Fibroblast of skin of abdomen (primary cell): ENCODE data around the gene NINL.

Experiments used
- DNase-seq: peaks from one replicate; pipeline ENCODE4 v3.0.0-alpha.2; 2013

The NINL gene

GRCh38 chr20:25461786-25462545 lies 123.4 kb downstream of the NINL start:
- DNase-seq: no peak

- no peak for DNase-seq
Measured at GRCh38 chr20:25461281-25461650, 124.1 kb downstream of the NINL start.

DNA sequence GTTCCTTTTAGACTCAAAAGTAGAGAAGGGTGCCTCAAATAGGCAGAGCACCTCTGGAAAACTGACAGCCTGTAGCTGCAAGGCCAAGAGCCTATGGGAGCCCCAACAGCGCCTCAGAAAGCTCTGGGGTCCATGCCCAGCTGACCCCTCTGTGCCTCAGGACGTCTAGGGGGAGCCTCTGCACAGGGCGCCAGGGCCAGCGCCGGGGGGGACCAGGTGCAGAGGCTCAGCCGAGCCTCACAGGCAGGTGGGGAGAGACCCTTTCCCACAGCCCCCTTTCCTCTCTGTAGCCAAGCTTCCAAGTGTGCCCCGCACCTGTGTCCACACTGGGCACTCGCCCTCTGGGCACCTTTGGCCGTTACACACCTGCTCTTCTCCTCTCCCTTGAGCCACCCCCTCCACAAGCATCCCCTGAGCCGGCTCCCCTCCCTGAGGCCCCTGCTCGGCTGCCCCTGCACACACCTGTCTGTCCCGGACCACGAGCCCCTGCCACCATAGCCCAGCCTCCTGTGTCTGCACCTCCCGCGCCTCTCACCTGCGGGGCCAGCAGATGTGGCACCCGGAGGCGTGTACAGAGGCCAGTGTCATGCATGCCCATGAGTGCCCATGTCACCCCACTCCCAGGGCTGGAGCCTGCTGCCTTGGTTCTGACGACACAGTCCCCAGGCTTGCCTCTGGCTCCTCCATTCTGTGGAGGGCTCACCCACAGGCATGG lies 124.6 kb downstream of the NINL start:
- DNase-seq: no peak

DNA sequence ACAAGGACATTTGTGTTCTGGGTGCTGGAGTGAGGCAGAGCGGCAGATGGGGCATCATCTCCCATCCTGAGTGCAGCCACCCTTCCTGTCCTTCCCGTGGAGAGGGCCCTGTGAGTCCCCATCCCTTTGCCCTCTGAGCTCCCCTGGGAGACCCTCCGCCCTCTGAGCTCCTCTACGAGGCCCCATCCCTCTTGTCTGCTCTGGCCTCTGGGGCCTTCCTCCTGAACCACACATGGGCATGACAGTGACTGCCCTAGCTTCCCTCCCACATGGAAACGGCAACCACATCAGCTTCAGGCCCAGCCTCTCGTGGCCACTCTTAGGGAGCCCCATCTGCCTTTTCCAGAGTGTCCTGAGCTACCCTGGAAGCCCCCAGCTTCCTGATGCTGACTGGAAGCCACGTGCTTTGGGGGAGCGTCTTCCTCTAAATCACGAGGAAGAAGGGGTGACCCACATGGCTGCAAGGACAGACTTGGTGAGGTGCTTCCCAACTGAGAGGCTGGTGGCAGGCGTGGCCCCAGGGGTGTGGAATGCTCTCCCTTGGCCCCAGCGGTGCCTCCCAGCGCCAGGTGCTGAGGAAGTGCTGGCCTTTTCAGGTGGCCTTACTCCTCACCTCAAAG lies 125.3 kb downstream of the NINL start:
- DNase-seq: no peak

- no peak for DNase-seq
Measured at GRCh38 chr20:25459111-25459830, 126.1 kb downstream of the NINL start.

DNA sequence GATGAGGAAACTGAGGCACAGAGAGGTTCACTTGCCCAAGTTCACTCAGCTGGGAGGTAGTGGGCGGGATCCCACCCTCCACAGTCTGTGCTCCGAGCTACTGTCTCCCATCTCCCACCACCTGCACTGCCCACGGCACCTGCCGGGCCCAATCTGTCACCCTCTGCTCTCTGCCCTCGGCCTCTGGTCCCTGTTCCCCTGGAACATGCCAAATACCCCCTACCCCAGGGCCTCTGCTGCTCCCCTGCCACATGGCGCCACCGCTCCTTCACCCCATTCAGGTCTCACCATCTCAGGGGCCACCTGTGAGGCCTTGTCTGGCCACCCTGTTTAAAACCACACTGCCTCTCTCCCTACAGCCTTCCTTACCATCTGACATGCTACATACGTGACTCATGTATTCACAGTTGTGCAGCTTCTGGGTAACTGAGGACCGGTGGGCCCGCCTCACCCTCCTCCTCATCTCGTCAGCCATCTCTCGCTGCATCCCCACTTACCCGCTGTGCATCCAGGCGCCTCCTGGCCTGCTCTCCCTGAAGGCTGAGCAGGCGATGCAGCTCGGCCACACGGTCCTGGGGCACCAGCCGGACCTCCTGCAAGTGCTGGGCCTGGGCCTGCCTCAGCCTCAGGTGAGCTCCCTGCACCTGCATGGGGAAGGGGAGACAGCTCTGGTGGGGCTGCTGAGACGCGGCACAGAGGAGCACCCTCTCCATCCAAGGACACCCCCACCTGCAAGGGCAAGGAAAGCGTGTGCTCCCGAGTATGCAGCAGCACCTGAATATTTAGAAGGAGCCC lies 127.2 kb downstream of the NINL start:
- DNase-seq: no peak

DNA sequence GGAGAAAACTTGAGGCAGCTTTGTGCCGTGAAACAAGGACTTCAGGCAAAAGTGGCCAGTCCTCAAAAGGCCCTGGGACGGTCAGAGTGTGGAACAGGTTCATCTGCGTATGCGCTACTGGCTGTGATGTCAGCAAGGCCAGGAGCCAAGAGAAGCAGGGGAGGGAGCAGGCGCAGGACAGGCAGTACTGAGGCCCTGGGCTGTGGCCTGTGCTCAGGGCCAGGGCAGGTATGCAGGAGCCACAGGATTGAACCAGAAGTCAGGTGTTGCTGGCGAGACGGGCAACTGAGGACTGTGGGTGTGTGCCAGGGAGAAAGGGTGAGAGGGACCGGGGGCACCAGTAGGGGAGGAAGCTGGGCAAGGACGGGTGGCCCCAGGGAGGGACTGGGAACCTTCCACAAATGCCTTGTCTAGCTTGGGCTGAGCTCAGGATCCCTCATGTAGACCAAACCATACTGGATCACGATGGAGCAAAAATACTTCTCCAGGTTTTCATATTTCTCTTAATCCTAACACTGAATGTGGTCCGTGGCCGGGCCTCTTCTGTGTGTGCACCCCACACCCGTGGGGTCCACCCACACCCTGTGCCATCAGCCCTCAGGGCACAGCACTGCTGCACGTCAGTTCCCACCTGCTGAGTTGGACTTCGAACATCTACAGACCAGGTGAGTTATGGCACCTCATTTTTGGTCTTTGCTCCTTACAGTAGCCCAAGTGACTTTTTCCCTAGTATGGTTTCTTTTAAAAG lies 131.0 kb downstream of the NINL start:
- no peak for DNase-seq

GRCh38 chr20:25453035-25453810 lies 132.1 kb downstream of the NINL start:
- peak; percentile 32 for DNase-seq

- no peak for DNase-seq
Measured at GRCh38 chr20:25452333-25452732, 133.0 kb downstream of the NINL start.

GRCh38 chr20:25447671-25448070 lies 137.7 kb downstream of the NINL start:
- no peak for DNase-seq

DNA sequence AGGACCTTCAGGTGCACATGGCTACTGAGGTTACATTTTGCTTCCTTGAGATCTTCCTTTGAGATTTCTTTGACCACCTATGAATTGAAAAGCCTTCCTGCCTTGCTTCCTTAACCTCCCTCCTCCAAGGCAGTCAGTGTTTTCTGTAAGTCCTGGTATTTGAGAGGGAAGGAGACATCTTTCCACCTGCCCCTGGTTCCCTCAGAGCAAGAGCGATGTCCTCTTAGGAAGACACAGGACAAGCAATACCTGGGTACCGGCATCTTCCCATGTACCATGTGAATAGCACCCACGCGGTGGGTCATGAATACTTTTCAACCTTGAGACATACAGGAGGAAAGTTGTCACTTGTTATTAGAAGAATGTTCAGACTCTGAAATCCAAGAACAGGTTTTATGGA lies 140.8 kb downstream of the NINL start:
- DNase-seq: no peak

DNA sequence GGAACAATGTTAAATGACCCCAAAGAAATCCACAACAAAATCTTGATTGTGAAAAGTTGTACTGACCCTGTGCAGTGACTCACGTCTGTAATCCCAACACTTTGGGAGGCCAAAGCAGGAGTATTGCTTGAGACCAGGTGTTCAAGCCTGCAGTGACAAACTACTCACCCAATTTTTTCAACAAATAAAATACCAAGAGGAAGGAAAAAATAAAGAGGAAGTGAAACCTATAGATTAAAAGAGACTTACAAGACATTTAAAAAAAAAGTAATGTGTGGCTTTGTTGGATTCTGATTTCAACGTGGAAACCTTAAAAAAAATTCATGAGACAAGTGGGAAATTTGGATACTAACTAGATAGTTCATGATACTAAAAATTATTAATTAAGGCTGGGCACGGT lies 146.0 kb downstream of the NINL start:
- no peak for DNase-seq

GRCh38 chr20:25437153-25437581 lies 148.2 kb downstream of the NINL start:
- peak; percentile 24 for DNase-seq

GRCh38 chr20:25424536-25424935 lies 160.8 kb downstream of the NINL start:
- no peak for DNase-seq

DNA sequence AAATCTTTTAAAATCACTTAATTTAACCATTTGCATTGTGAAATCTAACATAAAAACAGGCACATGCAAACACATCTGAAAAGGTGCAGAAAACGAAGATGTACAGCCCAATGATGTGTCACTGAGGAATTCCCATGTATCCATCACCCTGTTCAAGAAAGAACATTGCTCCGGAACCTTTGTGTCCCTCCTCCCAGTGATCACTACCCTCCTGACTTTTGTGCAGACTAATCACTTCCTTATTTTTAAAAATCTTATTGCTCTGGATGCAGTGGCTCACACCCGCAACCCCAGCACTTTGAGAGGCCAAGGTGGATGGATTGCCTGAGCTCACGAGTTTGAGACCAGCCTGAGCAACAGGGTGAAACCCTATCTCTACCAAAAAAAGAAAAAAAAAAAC lies 163.3 kb downstream of the NINL start:
- DNase-seq: no peak

DNA sequence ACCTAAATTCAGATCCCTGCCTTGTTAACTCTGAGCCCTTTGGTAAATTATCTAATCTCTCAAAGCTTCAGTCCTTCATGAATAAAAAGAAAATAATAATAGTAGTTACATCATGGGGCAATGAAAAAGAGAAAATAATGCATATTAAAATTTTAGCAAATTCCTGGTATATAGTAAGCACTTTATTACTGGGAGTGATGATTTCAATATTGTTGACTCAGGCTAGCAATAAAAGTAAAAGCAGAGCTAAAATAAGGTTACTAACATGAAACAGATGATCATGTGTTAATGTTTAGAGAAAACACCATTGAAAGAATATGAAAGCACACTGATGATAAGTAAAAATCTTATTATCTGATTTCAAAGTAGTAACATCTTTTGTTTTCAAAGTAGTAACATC lies 164.2 kb downstream of the NINL start:
- no peak for DNase-seq

DNA sequence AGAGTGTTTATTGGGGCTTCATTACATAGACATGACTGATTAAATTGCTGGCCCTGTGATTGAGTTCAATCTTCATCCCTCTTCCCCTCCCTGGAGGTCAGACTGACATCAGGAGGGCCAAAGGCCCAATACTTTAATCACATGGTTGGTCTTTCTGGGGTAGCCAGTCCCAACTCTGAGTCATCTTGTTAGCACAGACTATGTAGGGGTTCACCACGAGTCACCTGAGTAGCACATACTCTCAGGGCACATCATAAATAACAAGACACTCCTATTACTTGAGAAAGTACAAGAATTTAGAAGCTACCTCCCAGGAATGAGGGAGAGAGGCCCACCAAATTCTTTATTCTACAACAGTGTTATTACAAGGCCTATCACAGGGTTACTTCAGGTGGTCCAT lies 166.6 kb downstream of the NINL start:
- DNase-seq: peak; percentile 24

DNA sequence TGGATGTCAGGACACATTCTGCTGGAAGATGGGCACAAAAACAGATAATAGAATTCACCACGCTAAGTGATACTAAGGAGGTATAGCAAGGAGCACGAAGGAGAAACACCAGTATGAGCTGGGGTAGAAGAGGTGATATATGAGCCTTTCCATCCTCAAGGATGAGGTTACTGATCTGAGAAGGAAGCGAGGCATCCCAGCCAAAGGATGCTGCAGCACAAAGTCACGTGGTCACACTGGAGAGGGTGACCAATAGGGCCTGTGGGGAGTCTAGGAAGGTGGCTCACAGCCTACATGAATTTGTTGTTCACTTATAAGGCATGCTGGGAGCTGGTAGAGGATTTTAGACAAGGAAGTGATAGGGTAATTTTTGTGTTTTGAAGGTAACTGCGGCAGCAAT lies 176.4 kb downstream of the NINL start:
- DNase-seq: no peak

DNA sequence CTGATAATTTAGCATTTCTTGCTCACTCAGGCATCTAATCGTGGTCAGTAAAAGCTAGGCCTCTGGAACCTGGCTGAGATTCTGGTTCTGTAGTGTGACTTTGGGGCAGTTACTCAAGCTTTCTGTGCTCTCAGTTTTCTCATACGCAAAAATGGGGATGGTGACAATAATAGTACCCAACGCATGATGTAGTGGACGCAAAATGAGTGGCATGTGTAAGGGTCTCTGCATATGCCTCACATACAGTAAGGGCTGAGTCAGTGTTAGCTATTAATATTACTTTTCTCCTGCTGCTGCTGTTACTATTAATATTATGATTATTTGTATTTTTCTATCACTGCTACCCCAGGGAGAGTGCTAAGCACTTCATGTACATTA lies 177.2 kb downstream of the NINL start:
- DNase-seq: no peak

DNA sequence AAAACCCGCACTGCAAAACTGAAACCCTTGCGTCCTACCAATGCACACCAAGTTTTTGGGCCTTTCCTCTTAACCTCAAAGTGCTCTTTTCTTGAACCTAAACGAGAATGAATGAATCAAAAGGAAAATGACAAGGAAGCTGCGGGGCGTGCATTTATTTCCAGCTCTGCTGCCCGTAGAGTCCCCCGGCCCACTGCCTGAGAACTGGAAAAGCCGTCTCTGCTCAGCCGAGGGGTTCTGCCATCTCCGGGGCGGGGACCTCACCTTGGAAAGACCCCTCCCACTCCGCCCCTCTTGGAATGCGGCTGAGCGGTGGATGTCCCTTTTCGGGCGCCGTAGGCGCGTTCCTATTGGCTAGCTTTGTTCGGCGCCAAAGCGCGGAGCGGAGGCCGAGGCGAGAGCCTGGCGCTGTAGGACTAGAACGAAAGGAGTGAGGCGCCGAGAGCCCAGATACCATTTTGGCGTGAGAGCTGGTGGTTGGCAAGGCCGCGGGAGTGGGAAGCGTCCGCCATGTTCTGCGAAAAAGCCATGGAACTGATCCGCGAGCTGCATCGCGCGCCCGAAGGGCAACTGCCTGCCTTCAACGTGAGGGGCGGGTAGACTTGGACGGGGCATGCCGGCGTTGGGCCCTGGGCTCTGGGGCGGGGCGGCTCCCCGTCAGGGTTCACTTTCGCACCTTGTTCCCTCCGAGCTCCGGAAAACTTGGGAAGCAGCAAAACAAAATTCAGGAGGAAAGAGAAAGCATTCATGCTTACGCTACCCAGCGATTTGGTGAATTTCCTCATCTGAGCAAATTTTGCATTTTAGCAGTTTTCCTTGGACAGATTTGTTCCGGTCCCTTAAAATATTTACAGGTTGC lies 177.8 kb downstream of the NINL start, which contains the start of gene GINS1:
TSS of gene GINS1 (plus strand) at position 363 of the 859 bp plus-strand sequence. CDS start at position 511, 148 bp downstream.
- DNase-seq: peak; percentile 91
